Measurements from ENCODE around the gene TRIM52. TPM values are rescaled to one million over a fixed set of nuclear protein-coding genes. Genes with fewer than 3 reads are reported as not detected.
A peak's percentile ranks its signal among the peaks of the same experiment; 100 is the strongest.

TRIM52 gene
- total RNA-seq, 1 donor from 2014 or later = 8.5 TPM

- intact Hi-C loops (cut with micrococcal nuclease) = no loop called here
- Histone ChIP-seq H3K27me3 (ENCODE audit: low read depth) (no peaks in the 10 kb centered on the region), H3K4me1 (peaks cover 96% of the 10 kb centered on the region), H3K9me3 (replicated peaks) (no peaks in the 10 kb centered on the region), H3K4me3 (peak overlapping the region; percentile 94), H3K36me3 (peaks cover 16% of the 10 kb centered on the region), H3K27ac (replicated peaks) (peak overlapping the region; percentile 99)
- DNase-seq = no peak
- TF ChIP-seq CTCF (IDR thresholded peaks at IDR 0.05; ENCODE audit: borderline replicate concordance) = no peak
These were observed 15.3 kb downstream of the TRIM52 start for GRCh38 chr5:181245427-181246275.

- no peaks in the 10 kb centered on the region for H3K9me3 ChIP-seq (replicated peaks)
- peaks cover 88% of the 10 kb centered on the region for H3K4me1 ChIP-seq
- no peak for TF ChIP-seq CTCF (IDR thresholded peaks at IDR 0.05; ENCODE audit: borderline replicate concordance)
- H3K27ac ChIP-seq (replicated peaks) = peak within 1 kb of the TSS; percentile 99
- H3K27me3 ChIP-seq (ENCODE audit: low read depth) = no peaks in the 10 kb centered on the region
- H3K4me3 ChIP-seq = peak within 1 kb of the TSS; percentile 94
- DNase-seq = peak; percentile 90
- intact Hi-C loops (cut with micrococcal nuclease) = no loop called here
- H3K36me3 ChIP-seq = peaks cover 35% of the 10 kb centered on the region
These were observed 17.2 kb downstream of the TRIM52 start, which contains the start of gene RACK1 for GRCh38 chr5:181243564-181244343. Gene RACK1, minus strand, starts transcription at chr5:181243906. Its CDS starts 106 bp downstream, at chr5:181243800.

- Histone ChIP-seq H3K4me3 (peak overlapping the region; percentile 94), H3K9me3 (replicated peaks) (no peaks in the 10 kb centered on the region), H3K27me3 (ENCODE audit: low read depth) (no peaks in the 10 kb centered on the region), H3K27ac (replicated peaks) (peak overlapping the region; percentile 99), H3K4me1 (peaks cover 82% of the 10 kb centered on the region), H3K36me3 (peaks cover 41% of the 10 kb centered on the region)
- no peak for TF ChIP-seq CTCF (IDR thresholded peaks at IDR 0.05; ENCODE audit: borderline replicate concordance)
- no peak for DNase-seq
- intact Hi-C loops (cut with micrococcal nuclease) = no loop called here
These were observed 17.9 kb downstream of the TRIM52 start for GRCh38 chr5:181243018-181243563.

GRCh38 chr5:181242031-181242451, 18.9 kb downstream of the TRIM52 start:
- H3K4me3 ChIP-seq = peak overlapping the region; percentile 94
- H3K27ac ChIP-seq (replicated peaks) = peak overlapping the region; percentile 99
- peaks cover 52% of the 10 kb centered on the region for H3K36me3 ChIP-seq
- DNase-seq = no peak
- peaks cover 71% of the 10 kb centered on the region for H3K4me1 ChIP-seq
- H3K27me3 ChIP-seq (ENCODE audit: low read depth) = no peaks in the 10 kb centered on the region
- no peak for TF ChIP-seq CTCF (IDR thresholded peaks at IDR 0.05; ENCODE audit: borderline replicate concordance)
- intact Hi-C loops (cut with micrococcal nuclease) = no loop called here
- H3K9me3 ChIP-seq (replicated peaks) = no peaks in the 10 kb centered on the region

- Histone ChIP-seq H3K9me3 (replicated peaks) (no peaks in the 10 kb centered on the region), H3K36me3 (peaks cover 57% of the 10 kb centered on the region), H3K27ac (replicated peaks) (peak overlapping the region; percentile 99), H3K4me3 (peak overlapping the region; percentile 94), H3K4me1 (peaks cover 66% of the 10 kb centered on the region), H3K27me3 (ENCODE audit: low read depth) (no peaks in the 10 kb centered on the region)
- DNase-seq = no peak
- intact Hi-C loops (cut with micrococcal nuclease) = no loop called here
- no peak for TF ChIP-seq CTCF (IDR thresholded peaks at IDR 0.05; ENCODE audit: borderline replicate concordance)
These were observed 19.5 kb downstream of the TRIM52 start for GRCh38 chr5:181241393-181241975.

Measured in left ventricle myocardium inferior (tissue), 1 donor.